CD4-positive, alpha-beta T cell treated with Interleukin-17A for 4 hours (primary cell): Measurements from ENCODE around the gene PLA2G2E.
"Not testable (repeated sequence)": the region's sequence is repeated elsewhere in the genome, so short reads cannot be mapped to it uniquely, and the experiment has no call there.

Source experiments
- DNase-seq: peaks from one replicate; pipeline ENCODE4 v3.0.0-alpha.2; 2020; ENCODE audit warnings: mixed read lengths

PLA2G2E gene, protein sequence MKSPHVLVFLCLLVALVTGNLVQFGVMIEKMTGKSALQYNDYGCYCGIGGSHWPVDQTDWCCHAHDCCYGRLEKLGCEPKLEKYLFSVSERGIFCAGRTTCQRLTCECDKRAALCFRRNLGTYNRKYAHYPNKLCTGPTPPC

DNA sequence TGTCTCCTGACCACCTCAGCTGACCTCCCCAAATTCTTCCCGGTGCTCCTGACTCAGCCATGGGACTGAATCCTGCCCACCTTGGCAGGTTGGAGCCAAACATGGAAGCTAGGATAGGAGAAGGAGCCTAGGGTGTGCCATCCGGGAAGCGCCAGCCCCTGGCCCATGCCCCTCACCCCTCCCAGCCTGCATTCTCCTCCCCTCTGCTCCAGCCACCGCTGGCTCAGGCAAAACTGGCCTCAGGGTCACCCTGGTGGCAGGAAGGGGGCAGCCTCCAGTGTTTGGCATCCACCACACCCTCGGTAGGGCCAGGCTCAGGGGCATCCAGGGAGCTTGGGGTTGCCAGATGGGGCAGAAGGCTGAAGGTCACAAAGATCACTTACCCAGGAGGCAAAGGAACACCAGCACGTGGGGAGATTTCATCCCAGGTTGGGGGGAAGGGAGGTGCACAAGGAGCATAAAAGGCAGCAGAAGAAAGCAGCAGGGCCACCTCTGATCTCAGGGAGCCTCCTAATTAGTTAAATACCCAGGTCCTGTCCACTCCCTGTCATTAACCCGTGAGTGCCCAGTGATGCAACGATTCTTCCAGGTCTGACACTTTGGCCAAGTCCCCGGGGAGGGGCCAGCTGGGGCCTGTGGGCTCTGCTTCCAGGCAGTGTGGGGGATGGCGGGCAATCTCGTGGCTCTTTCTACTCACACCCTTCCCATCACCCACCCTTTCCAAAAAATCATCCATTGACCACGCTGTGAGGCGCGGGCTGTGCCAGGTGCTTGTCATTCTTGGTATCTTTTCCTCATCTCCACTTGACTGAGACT lies at the start of gene PLA2G2E:
PLA2G2E (minus strand) TSS at position 481 of the 816 bp plus-strand sequence; CDS start at position 423, 58 bp downstream.
- no peak for DNase-seq

DNA sequence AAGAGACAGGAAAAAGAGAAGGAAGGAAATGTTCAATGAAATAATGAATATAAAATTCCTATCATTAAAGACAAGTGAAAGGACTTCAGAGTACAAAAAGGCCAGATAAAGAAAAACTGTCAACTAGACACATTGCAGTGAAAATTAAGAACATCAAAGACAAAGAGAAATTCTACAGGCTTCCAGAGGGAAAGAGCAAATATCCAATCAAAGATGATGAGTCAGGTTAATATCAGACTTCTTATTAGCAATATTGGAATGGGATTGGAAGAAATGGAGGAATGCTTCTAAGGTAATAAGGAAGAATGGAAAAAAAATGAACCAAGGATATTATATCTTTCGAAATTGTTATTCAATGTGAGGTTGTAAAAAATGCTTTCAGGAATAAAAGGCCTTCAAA lies 48.2 kb upstream of the PLA2G2E start:
- no peak for DNase-seq

DNA sequence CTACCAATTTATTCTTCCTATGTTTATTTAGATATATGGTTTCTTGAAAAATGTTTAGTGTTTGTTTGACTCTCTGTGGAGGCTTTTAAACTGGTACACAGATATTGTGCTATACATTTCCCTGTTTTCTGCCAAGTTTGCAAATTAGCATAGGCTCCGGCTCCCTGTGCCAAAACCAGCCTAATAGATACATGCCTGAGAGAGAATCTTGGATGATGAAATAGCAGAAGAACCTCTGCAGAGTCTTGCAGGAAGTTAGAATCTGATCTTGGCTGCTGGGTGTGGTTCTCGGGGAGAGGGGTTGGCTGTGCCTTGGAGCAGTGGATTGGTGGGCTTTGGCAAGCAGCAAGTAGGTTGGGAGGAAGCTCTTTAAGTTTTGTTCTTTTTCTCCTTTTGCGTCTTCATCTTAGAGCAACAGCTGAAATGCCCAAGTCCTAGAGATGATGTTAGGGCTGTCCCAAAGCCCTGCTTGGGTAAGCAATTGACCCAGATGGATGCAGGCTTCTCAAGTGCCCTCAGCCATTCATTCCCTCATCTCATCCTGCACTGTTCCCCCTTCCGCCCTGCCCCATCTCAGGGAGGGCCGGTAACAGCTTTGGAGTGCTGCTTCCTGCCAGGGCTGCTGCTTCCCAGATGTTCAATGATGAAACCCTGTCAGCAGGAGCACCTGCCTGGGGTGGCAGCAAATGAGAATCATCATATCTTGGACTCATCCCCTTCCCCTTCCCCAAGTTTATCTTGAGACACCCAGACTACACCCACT lies 46.7 kb upstream of the PLA2G2E start:
- no peak for DNase-seq

DNA sequence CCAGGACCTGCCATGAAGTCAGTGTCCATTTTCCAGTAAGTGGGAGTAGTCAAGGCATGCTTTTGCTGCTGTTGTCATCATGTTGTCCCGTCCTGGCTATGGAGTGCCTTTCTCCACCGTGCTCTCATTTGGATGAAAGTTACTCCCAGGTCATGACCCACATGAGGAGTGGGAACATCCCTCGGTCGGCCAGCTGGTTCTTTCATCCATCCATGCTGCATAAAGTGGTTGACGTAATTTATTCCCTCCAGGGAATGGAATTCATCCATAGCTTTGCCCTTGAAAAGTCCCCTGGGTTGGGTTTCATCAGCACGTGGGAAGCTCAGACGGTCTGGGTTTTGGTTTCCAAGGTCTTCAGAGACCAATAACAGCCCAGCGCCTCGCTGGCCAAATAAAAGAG lies 44.4 kb upstream of the PLA2G2E start:
- no peak for DNase-seq

DNA sequence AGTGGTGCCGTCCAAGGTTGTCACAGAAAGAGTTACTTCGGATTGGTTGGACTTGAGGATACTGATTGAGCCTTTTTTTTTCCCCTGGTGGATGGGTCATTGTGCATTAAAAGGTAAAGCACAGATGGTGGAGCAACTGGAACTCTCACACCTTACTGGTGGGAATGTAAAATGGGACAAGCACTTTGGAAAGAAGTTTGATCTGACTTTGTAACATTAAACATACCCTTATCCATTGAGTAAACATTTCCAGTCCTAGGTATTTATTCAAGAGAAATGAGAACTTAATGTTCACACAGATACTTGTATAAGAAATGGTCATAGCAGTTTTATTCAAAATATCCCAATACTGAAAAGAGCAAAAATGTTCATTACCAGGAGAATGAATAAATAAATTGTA lies 41.1 kb upstream of the PLA2G2E start:
- DNase-seq = no peak

DNA sequence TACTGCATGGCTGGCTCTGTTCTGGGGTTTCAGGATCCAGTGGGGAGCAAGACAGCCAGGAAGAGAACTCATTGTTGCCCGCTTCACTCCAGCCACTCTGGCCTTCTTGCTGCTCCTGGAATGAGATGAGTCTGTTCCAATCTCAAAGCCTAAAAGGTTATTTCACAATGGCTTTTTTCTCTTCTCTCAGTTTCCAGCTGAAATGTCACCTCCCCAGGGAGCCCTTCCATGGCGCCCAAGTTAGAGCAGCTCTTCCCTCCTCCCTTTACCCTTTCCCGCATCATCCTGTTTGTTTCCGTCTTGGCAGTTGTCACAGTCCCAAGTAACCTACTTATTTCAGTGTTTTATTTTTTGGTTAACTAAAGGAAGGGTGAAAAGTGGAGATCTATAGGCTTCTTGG lies 40.2 kb upstream of the PLA2G2E start:
- DNase-seq = no peak

DNA sequence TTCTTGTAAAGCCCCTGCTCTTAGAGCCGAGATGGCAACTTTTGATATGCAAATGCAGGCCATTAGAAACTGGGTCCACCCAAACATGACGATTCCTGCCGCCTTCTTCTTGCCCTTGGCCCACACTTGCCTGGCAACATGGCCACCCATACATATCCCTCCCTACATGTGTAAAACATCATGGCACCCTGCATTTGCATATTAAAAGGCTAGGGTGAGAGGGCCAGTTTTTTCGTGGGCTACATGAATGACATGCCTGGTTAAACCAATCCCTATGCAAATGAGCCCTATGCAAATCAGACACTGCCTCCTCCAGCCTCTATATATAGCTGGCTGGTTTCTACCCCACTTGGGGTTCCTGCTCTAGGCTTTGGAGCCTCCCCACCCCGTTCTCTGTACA lies 37.2 kb upstream of the PLA2G2E start:
- DNase-seq = no peak

DNA sequence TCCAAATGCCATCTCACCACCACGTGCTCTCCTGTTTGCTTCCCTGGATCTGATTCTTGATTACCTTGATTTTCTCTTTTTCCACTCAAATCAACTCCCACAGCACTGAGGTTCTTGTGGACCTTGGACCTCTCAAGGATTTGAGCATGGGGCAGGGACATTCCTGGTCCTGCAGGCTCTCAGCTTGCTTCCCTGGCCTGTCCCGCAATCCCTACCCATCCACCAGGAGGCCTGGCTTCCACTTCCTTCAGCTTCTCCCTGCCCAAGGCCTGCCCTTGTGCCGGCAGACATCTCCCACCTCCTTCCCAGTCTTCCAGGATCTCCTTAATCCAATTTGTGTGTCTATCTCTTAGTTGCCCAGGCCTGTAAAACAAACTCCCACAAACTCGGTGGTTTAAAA lies 34.4 kb upstream of the PLA2G2E start:
- no peak for DNase-seq

DNA sequence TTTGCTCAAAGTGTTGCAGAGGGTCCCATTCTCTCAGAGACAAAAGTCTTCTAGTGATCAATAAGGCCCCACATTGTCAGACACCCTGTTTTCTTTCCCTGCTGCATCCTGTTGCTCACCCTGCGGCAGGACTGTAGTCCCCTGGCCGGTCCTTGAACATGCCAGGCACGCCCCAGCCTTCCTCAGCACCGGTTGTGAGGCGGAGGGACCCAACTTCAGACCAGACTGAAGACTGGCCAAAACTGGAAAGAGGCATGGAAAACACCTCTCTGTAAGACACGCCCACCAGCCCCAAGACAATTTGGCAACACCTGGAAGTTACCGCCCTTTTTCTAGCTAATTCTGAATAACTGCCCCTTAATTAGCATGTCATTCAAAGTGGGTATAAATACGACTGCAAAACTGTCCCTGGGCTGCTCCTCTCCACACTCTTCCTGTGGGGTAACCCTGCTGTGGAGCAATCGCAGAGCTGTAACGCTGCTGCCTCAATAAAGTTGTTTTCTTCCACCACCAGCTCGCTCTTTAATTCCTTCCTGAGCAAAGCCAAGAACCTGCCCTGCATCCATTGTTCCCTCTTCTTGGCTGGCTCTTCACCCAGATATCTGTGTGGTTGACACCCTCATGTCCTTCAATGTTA lies 32.2 kb upstream of the PLA2G2E start:
- DNase-seq = no peak

DNA sequence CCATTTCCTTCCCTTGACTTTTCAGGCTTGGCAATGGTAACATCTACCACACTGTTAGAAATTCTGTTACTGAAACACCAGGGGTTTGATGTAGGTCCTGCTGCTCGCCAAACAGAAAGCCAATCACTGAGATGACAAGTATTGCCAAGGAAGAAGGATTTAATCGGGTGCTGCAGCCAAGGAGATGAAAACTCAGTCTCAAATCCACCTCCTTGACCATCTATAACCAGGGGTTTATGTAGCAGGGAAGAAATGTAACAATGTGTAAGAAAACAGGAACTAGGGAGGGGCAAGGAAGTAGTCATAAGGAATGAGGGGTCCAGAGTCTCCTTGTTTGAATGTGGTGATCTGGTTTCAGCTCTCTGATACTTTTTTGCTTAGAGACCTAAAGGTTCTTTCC lies 30.6 kb upstream of the PLA2G2E start:
- DNase-seq = no peak

DNA sequence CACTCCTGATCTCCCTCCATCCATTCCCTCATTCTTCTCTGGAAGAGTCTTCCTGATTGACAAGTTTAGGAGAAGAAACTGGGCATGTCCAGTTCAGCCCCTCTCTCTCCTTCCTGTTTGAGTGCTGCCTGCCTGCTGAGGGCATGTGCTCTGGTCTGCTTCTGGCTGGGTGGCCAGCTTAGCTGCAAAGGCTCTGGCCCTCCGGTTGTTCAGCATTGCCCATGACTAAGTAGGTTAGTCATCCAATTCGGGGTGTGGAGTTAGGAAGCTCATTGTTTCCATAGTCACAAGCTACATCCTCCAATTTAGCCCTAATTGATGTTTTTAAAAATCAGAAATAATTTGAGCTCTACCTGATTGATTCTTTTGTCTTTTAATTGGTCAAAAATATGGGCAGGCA lies 25.6 kb upstream of the PLA2G2E start:
- DNase-seq = no peak

DNA sequence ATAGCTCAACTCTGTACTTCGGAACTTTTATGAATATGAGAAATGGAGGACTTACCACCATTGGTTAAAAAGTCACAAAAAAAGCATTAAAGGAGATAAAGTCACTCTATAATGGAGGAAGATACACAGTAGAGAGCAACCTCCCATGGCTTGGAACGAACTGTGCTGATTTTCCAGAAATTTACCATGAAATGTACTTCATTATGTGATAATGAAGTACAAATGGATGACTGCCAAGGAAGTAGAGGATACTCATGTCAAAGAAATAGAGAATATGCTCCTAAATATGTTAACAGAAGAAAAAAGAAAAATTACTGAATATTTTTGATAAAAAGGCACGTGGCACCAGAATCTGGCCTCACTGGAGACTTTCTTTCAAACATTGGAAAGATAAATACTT lies 23.6 kb upstream of the PLA2G2E start:
- DNase-seq = no peak

DNA sequence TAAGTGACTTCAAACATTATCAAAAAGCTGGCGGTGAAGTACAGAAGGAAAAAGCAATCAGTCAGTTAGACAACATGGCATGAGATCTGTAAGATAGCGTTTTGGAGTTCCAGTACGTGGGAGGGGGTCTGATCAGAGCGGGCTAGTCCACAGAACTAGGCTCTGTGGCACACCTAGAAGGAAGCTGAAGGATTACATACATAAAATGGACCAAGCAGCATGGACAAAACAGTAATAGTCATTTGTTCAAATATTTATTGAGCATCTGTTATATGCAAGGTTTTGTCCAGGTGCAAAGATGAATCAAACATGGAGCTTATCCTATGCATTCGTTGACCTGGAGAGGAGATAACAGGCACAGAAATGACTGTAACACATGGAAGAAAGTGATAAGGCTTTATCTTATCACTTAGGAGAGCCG lies 22.9 kb upstream of the PLA2G2E start:
- no peak for DNase-seq

DNA sequence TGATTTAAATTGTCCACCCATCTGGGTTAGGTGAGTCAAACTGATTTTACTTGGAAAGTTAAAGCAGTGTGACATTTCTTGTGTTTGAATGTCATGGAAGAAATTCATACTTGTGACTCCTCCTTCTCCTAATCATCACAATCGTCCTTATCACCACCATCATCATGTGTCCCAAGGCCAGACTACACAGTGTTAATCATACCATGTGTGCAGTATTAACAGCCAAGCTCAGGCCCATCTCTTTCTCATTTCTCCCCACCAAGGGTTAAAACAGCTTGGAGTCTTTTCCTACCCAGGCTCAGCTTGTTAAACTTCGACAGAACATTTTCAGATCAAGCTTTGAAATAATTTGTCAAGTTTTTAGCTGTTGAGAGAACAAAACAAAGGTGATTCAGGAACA lies 22.5 kb upstream of the PLA2G2E start:
- DNase-seq = no peak

DNA sequence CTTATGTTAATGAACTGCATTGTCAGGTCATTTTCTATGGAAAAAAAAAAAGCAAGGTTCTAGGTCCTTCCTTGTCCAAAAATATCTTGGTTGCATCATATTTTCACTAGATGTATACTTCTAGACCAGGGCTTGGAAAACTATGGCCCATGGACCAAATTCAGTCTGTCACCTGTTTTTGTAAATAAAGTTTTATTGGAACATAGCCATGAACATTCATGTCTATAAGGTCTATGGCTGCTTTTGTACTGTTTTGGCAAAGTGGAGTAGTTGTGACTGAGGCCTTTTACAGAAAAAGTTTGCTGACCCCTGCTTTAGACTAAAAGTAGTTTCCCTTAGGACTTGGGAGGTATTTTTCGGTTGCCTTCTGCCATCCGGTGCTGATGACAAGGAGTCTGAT lies 19.2 kb upstream of the PLA2G2E start:
- no peak for DNase-seq

DNA sequence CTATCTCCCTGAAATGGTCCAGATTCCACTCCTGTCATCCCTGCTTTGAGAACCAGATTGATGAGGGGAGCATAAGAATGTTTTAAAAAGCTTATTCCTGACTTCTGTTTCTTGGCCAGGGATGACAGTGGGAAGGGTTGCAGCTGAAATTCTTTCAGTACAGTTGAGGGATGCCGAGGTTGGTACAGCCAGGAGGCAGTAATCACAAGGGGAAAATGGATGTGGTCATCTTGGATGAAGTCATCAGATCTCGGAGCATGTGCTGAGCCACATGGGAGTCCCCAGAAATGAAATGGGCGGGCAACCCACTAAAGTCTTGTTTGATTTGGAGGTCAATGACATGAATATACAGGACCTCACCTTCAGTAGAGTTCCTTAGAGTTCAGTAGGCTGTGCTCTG lies 18.7 kb upstream of the PLA2G2E start:
- DNase-seq = no peak

DNA sequence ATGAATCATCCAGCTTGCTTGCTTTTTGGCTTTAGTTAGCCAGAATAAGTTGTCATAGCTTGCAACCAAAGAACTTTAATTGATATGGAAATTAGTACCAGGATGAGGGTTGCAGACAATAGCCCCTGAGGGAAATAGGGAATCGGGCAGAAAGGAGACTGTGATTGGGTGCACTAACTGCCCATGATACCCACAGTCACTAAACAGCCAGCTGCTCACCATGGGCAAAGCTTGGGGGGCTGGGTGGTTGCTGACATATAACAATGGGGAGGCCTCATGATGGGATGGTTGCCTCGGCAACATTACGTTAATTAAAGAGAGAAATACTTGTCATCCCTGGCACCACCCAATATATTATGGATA lies 17.8 kb upstream of the PLA2G2E start:
- no peak for DNase-seq

DNA sequence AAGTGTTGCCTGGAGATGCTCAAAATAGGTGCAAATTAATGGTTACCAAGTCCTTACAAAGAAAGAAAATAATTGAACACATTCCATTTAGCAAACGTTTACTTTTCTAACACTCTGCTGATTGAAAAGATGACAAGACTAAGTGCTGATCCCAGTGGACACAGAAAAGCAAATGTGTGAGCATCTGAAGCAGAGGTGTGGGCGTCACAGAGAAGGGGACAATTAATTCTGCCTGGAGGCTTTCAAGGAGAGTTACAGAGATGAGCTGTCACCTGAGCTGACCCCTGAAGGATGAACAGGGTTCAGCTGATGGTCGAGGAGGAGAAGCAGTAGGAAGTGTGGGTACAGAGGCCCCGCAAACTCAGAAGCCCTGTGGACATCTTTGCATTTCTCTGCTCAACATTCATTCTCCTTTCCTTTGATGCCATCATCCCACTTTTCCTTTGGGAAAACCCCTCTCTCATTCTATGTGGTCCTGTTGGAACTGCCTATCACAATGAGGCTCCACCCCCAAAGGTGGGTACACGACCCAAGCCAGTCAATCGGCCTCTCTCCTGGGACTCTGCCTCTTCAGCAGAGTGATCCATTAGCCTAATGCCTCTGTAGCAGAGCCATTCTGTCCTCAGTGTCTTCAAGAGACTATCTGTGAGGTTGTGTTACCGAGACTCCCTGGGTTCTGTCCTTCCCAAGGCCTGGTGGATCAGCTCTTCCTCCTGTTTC lies 17.2 kb upstream of the PLA2G2E start:
- DNase-seq = no peak

DNA sequence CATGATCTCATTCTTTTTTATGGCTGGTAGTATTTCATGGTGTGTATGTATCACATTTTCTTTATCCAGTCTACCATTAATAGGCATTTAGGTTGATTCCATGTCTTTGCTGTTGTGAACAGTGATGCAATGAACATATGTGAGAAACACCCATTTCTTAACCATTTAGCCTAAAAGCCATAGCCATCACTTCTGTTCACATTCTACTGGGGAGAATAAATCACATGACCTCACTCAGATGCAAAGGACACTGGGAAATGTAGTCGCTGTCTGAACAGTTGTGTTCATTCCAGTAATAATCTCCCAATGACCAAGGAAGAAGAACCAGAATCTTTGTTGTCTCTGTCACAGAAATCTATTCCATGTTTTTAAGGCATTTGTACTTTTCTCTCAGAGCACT lies 15.1 kb upstream of the PLA2G2E start:
- no peak for DNase-seq

DNA sequence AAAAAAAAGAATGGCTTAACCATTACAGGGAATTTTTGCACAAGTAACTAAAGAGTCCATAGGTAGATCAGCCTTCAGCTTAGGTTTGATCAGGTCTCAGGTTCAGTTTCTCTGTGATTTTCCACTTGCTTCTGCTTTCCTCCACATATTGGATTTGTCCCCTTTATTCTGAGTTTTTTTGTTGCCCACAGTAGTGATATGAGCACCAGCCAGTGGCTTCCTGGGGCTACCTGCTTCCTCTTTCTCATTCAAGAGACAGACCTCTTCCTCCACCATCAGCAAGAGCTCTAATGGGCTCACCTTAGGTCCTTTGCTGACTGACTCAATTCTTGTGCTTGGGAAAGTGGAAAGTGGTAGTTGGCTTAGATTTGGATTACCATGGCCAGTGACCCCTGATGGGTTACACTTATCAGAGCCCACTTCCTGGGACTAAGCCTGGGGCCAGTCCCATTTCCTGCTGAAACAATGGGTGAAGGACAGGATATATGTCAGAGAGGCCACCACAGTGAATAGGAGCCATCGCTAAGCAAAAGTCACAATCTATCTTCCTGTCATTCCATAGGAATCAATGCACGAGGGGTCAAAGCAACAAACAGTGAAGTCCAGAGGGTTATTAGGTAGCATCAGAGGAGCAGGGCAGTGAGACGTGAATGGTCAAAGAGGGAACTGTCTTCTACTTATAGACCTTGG lies 12.8 kb upstream of the PLA2G2E start:
- no peak for DNase-seq

DNA sequence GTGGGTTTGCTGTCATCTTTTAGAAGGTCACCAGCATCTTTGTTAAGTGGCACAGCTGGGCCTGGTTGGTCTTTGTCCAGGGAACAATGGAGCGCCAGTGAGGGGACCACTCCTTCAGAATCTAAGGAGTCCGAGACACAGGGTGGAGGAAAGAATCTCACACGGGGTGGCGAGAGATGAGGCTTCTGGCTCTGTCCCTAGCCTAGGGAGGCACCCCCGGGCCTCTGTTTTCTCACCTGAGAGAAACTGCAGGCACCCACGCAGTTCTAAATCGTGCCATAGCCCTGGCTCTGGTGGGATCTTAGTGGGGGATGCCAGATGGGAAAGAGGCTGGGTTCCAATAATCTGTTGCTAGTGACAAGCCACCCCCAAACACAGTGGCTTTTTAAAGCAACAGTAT lies 10.9 kb upstream of the PLA2G2E start:
- no peak for DNase-seq

DNA sequence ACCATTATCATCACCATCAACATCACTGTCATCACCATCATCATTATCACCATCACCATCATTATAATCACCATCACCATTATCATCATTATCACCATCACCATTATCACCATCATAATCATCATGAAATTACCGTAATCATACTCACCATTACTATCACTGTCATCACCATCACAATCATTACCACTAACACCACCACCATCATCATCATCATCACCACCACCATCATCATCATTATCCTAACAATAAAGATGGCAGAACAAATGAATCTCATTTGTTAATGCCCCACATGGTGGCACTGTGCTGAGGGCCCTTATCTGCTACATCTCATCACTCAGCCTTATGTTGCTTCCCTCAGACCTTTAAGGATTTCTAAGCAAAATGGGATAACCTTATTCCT lies 9.4 kb upstream of the PLA2G2E start:
- no peak for DNase-seq

DNA sequence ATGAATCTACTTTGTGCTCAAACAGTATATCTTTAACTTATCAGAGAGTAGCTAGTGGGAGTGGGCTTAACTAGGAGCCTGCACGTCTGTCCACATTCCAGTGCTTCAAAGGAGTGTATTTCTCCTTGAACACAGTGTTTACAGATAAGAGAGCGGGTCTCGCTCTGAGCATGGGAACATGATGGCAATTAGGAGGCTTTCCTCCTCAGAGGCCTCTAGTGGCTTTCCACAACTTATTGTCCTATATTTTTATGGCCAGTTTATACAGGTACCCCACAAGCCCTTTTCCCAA lies 3.7 kb upstream of the PLA2G2E start:
- not testable (repeated sequence) for DNase-seq
